Stimulated activated naive CD4-positive, alpha-beta T cell (primary cell): ENCODE data around the gene SIAE.

Experiments used
- DNase-seq, 6 experiments: peaks; one replicate each; lab custom pipeline; 2025; lab: John Stamatoyannopoulos, UW

The SIAE gene

DNA sequence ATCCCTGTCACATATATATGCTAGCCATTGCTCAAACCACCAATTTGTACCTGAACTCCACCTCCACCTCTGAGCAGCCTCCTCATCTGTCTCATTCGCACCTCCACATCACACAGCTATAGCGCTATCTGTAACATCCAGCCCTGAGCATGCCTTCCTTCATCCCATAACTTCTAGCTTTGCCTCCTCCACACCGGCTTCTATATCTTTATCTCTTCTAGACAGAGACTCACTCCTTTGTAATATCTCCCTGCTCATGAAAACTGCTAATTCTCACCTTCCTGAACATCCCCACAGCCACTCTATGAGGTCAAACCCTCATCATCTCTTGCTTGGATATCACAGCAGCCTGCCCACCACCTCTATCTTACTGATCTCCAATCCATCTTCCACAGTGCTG lies 5.9 kb downstream of the SIAE start:
- no peak for DNase-seq

GRCh38 chr11:124663861-124664260 lies 9.7 kb downstream of the SIAE start:
- no peak for DNase-seq

DNA sequence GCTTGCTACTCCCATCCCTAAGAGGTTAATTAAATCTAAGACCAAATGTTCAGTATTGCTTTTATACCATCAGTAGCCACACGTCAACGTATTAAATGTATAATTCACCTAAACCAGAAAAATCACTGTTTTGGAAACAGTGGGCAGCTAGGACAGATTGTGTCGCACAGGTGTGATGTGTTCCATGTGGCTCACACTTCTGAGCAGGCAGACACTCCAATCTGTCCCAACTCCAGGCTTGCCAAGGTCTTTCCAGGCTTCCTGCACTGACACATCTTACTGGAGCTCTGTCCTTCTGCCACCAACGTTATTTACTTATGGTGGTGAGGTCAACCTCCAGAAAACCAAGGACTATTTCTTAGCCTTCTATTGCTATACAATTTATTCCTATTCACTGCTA lies 11.4 kb downstream of the SIAE start:
- no peak for DNase-seq

DNA sequence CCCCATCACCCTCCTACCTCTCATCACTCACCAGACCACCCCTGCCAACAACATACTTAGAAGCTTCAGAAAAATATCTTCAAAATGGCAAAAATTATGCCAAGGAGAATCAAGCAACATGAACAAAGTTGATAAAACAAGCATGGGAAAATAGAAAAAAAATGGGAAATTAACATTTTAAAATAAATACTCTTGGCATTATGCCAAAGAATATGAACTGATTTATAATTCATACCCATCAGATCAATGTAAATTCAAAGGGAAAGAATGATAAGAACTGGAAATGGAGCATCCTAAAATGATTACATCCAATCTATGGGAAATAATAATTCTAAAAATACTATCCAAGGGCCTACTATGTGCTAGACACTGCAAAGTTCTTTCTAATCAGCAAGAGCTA lies 12.0 kb downstream of the SIAE start:
- DNase-seq: no peak

- DNase-seq: no peak
Measured at GRCh38 chr11:124658986-124659385, 14.6 kb downstream of the SIAE start.

- no peak for DNase-seq
Measured at GRCh38 chr11:124658501-124658900, 15.0 kb downstream of the SIAE start.

DNA sequence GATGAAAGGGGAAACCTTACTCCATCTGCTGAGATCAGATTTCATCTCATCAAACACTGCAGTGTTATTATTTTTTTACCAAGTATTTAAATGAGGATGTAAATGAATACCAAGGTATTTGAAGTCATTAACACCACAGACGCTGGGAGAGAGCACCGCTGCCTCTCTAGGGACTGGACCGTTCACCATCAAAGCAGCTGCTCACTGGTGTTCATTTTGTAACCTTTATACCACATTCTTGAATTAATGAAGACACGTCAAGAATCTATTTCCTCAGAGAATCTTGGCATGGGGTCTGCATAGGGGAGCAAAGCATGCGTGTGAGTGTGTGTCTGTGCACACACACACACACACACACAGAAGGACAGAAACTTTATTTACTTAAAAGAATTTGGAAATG lies 15.6 kb downstream of the SIAE start:
- no peak for DNase-seq

DNA sequence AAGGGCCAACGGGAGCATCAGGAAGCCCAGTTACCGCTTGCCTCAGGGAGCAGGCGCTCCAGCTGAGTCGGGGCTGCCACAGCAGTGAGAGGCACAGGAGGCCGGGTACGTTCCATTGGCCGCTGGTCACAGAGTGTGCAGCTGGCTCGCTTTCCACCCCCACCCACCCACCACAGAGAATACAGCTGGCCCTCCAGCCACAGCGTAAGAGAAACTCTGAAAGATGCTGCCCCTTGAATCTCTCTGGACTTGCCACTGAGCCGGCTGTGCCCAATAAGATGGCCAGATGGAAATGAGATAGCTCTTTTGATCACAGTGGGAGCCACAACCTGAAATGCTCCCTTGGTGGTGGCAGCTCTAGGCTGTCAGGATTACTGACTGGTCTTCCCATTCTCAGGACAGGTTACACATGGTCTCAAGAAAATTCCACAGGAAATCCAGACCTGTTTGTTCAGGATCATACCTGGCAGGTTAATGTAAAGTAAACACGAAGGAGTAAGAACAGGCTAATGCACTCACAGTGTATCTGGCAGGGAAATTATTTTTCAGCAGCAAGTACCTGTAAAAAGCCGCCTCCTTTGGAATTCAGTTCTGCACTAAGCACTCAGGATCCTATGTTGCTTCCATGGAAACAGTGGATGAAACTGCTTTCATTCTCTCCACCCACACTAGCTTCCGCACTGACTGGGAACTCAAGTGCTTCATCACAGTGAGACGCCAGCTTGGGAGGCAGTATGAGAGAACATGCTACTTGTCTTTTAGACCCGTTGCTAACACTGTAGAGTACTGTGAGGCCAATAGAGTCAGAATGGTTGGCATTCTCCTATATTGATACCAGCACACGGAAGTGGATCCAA lies 16.5 kb downstream of the SIAE start:
- DNase-seq: no peak

GRCh38 chr11:124648610-124649009 lies 24.9 kb downstream of the SIAE start:
- DNase-seq: no peak

GRCh38 chr11:124646148-124646547 lies 27.4 kb downstream of the SIAE start:
- no peak for DNase-seq

DNA sequence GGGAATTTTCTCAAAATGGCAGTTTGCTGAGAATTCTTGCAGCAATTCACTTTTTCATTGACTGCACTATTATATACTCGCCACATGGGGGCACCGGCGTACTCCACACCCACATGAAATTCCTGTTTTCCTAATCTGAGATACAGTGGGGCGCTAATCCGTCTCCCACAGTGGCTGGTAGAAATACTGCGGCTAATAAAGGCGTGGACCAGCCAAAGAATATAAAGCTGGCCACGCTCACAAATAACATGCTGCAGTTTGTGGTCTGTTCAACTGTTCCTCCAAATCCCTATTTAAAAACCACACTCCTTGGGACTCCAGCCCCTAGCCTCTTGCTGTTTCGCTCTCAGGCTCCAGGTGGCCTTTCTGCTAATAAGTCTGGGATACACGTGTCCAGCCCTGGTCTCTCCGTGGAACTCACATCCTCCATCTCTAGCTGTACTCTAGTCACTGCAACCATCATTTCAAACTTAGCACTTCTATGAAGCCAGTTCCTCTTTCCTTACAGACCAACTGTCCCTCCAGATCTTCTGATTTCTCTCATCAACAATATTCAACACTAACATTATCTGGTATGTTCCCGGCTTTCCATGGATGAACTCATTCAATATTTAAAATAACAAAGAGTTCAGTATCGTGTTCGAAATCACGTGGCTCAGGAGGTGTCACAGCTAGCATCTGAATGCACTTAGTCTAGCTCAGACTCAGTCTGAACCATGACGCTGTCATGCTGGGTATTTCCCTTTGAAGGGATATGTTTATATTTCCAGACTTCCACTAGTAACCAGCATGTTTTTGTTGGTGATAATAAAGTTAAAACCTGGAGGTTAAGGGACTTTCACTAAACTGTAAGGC lies 28.9 kb downstream of the SIAE start:
- DNase-seq: peak in 3 of 6 experiments; percentile 6 to 47 (median 7)

DNA sequence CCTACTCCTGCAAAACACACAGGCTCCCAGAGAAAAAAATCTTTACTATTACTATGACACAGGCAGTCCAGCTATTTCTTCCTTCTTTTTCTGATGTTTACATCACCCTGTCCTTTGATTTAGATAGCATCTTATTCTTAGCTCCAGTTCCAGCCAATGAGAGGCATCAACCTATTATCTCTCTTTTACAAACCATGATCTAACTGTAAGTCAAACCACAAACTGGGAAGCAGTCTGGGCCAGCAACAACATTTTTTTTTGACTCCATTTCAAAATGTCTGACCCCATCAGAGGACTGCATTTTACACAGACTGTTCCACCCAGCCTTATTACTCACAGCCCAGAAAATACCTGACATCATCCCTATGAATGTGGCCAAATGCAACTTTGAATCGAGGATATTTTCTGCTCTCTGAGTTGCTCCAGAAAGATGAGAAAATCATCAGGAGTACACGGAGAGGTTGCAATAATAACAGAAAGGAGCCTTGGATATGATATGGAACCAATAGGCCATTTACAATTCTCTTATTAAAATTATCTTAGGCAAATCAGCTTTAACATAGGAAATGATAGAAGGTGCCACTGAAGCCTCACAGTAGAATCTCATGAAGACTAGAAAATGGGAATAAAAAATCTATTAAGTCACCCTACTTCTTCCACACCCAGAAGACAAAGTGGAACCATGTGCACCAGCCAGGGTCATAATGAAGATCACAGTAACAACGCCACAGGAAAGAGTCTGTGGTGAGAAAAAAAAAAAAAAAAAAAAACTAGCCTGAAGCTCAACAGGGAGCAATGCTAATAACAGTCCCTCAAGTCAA lies 29.7 kb downstream of the SIAE start:
- no peak for DNase-seq

GRCh38 chr11:124643042-124643604 lies 30.4 kb downstream of the SIAE start:
- no peak for DNase-seq

- no peak for DNase-seq
Measured at GRCh38 chr11:124642628-124643027, 30.9 kb downstream of the SIAE start.

- DNase-seq: no peak
Measured at GRCh38 chr11:124640666-124641065, 32.9 kb downstream of the SIAE start.

GRCh38 chr11:124639186-124639585 lies 34.4 kb downstream of the SIAE start:
- DNase-seq: no peak

GRCh38 chr11:124638500-124638899 lies 35.0 kb downstream of the SIAE start:
- no peak for DNase-seq

DNA sequence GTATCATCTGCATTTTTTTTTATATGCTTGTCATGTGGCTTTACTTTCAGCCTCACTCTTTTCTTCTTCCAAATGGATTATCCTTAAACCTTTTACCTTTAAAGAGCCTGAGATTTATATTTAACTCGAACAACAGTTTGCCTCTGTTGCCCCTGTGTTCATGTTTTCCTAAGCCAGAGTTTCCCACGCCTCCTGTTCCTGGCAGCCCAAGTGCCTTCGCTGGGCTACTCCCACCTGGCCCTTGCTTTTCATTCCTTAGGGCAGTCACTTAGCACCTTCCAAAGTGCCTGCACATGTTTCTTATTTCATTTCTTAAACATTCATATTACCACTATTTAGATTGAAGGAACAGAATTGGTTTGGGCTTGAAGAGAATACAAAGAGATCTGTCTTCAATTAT lies 37.6 kb downstream of the SIAE start:
- no peak for DNase-seq

DNA sequence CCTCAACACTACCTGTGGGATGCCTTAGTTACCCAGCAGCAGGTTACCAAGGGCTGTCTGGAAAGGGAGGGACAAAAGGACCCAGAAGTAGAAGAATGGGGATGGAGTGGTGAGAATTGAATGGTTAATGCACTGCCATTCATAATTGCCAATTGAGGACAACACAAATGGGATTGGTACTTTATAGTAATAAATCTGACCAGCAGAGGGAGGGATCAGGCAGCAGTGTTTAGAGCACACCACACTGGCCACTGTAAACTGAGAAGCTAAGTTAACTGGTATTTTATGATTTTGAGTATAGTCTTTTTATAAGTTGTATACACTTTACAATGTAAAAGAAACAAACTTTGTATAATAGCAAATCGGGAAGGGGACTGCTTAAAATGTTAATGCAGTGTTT lies 40.2 kb downstream of the SIAE start:
- no peak for DNase-seq

- DNase-seq: no peak
Measured at GRCh38 chr11:124629961-124630360, 43.6 kb downstream of the SIAE start.

GRCh38 chr11:124627546-124627945 lies 46.0 kb downstream of the SIAE start:
- no peak for DNase-seq
